NOMO-1 (cell line): ENCODE results near the gene MAP4K5.

Source experiments
- DNase-seq, 2 experiments: peaks; one replicate each; lab custom pipeline; 2025; ENCODE audit not compliant: unreplicated experiment in 2 of 2; lab: John Stamatoyannopoulos, UW

The MAP4K5 gene

GRCh38 chr14:50403419-50403818 is 128.9 kb downstream of the MAP4K5 start:
- no peak for DNase-seq

DNA sequence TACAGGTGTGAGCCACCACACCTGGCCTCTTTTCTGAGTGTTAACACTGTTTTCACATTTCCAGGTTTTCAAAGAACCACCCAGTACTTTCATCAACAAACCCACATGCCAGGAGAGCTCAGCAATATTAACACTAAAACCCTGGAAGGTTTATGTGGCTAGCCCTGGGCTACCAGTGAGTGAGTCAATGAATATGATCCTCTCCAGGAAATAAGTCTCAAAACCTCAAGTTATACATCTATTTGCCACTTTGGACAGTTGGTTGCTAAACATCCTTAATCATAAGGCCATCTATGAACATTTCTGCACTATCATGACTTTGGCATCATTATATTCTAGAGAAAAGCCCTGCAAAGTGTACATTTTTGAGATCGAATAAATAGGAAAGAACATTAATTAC is 129.4 kb downstream of the MAP4K5 start:
- DNase-seq, result no peak

- no peak for DNase-seq
These were observed 131.9 kb downstream of the MAP4K5 start for GRCh38 chr14:50400461-50400860.

GRCh38 chr14:50399251-50400032 is 132.9 kb downstream of the MAP4K5 start:
- no peak for DNase-seq

DNA sequence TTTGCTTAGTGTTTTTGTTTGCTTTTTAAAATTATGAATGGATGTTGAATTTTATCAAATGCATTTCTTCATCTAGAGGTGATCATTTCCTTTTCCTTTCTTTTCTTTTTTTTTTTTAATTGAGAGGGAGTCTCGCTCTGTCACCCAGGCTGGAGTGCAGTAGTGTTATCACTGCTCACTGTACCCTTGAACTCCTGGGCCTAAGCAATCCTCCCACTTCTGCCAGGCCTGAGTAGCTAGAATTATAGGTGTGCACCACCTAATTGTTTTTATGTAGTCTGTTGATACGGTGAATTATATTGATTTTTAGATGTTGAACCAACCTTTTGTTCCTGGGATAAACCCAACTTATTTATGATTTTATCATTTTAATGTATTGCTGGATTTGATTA is 134.2 kb downstream of the MAP4K5 start:
- no peak for DNase-seq

- DNase-seq, result no peak
These were observed 134.8 kb downstream of the MAP4K5 start for GRCh38 chr14:50397390-50398188.

DNA sequence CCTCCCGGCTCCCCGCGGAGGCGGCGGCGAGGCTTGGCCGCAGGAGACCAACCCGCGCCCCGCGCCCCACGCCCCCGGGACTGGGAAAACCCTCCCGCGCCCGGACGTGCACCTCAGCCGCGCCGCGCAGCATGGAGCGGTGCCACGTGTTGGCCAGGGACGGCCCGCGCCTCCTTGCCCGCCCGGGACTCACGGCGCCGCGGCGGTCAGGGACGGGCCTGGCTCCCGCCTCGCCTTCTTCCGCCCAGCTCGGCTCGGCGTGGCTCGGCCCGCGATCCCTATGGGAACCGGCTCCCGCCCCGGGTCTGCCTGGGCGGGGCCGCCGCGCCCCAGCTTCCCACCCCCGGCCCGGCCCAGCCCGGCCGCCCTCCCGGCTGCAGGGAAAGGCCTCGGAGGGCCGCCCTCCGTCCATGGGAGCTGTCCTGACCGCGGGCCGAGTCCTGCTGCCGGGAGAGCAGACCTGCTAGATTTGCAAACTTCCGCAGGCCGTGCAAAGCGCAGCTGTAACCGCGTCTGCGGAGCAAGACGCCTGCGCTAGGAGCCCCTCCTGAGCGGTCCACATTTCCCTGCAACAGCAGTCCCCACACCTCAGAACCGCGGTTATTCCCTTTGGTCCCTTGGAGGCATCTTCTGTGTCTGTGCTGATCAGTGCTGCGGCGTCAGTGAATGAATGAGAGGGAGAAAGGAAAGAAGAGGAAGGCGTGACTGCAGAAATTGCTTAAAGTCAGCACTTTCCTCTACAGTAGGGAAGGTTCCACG is 135.6 kb downstream of the MAP4K5 start, which contains the start of gene CDKL1:
Gene CDKL1, minus strand, starts transcription at position 251 of the 759 bp plus-strand sequence. CDS start 1,013 bp downstream, outside the sequence.
- peak; percentile 32 to 43 for DNase-seq

GRCh38 chr14:50395448-50395847 is 136.9 kb downstream of the MAP4K5 start:
- DNase-seq, result no peak

- no peak for DNase-seq
These were observed 137.7 kb downstream of the MAP4K5 start for GRCh38 chr14:50394713-50395112.

DNA sequence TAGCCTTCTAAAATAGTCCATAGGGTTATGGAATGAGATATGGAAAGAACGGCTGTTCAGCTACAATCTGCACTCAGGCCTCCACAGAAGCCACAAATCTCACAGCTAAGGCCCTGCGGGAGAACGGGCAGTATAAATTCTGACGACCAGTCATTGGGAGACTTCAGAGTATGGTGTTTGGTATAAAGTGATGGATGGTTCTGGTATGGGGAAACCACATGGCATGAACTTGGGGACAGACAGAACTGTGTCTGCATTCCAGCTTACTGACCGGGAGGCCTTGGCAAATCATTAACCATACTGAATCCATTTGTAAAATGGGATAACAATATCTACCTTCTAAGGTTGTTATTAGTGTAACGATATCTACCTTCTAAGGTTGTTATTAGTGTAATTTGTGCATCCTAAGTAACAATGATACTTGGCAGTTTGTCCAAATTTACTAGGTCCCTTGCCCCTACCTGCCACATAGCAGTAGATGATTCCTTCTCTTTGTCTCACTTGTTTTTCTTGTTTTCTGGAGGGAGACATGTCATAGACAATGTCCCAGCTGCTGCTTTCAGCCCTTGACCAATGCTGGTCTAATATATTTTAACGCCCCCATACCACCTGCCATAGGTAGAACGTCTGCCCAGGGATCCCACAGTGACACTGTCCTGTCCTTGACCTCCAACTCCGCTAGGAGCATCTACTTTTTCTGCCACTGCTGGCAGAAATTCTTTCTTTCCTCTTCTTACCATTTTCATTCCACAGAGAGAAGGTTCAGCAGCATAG is 142.5 kb downstream of the MAP4K5 start:
- no peak for DNase-seq

- DNase-seq, result no peak
These were observed 144.0 kb downstream of the MAP4K5 start for GRCh38 chr14:50388256-50388931.

GRCh38 chr14:50387548-50387947 is 144.8 kb downstream of the MAP4K5 start:
- DNase-seq, result no peak

GRCh38 chr14:50383618-50384225 is 148.6 kb downstream of the MAP4K5 start:
- DNase-seq, result no peak

DNA sequence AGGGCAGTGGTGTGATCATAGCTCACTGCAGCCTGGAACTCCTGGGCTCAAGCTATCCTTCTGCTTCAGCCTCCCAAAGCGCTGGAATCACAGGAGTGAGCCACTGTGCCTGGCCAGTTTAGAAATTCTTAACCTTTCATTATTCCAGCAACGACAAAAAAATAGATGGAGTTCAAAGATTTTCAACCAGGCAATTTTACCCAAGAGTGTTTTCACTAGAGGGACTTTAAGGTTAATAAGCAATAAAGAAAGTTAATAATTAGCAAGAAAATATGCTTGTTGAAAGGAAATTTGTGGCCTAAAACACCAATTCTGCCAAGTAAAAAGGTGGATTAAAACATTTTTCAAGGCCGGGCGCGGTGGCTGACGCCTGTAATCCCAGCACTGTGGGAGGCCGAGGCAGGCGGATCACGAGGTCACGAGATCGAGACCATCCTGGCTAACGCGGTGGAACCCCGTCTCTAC is 150.5 kb downstream of the MAP4K5 start:
- DNase-seq, result no peak

- no peak for DNase-seq
These were observed 151.4 kb downstream of the MAP4K5 start for GRCh38 chr14:50381008-50381407.

DNA sequence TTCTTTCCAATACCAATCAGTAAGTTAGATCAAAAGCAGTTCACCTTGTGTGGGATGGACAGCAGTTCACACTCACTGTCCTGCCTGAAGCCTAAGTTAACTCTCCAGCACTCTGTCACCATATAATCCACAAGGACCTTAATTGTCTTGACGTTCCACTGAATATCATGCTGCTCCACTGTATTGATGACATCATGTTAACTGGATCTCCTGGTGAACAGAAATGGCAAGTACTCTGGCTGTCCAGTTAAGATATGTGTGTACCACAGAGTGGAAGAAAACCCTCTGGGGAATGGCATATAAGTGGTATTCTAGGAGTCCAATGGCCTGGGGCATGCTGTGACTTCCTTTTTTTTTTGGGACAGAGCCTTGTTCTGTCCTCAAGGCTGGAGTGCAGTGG is 151.9 kb downstream of the MAP4K5 start:
- no peak for DNase-seq

DNA sequence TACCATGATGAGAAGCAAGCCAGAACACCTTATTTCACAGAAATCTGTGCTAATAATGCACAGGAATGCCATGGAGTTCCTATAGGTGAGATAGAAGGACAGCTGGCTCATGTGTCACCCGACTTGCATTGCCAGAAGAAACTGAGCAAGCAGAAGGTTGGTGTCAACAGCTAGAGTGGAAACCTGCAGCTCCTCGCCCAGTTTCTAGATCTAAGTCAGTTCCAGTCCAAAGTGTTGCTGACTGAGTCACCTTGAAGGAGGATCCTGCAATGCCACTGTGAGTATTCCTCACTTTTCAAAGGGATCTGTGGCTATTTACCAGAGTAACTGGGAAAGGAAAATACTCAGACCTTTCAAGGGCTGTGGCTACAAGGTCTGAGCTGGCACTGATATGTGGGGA is 152.8 kb downstream of the MAP4K5 start:
- no peak for DNase-seq

GRCh38 chr14:50377550-50378085 is 154.8 kb downstream of the MAP4K5 start:
- DNase-seq, result no peak

DNA sequence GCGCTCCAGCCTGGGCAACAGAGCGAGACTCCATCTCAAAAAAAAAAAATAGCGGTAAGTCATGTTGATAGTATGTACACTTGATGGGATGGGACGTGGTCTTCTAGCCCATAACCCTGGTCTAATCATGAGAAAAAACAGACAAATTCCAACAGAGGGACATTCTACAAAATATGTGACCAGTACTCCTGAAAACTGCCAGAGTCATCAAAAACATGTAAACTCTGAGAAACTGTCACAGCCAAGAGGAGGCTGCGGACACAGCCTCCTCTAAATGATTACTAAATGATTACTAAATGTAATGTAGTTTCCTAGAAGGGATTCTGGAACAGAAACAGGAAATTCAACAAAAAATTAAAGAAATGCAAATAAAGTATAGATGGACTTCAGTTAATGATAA is 156.6 kb downstream of the MAP4K5 start:
- DNase-seq, result no peak
